ENCODE results near the gene ZNF74.

Gene ZNF74

GRCh38 chr22:20422271-20423007 is 28.5 kb downstream of the ZNF74 start (continued):
- TF ChIP-seq, protein P1, sequence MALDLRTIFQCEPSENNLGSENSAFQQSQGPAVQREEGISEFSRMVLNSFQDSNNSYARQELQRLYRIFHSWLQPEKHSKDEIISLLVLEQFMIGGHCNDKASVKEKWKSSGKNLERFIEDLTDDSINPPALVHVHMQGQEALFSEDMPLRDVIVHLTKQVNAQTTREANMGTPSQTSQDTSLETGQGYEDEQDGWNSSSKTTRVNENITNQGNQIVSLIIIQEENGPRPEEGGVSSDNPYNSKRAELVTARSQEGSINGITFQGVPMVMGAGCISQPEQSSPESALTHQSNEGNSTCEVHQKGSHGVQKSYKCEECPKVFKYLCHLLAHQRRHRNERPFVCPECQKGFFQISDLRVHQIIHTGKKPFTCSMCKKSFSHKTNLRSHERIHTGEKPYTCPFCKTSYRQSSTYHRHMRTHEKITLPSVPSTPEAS (tag by site-specific recombination; IDR thresholded peaks at IDR 0.05) = 0 out of 2 replicates have a peak, but pooled peaks have one; percentile 8
- TF ChIP-seq ZNF423 (tag by site-specific recombination; IDR thresholded peaks at IDR 0.05) (no peak), ZNF610 (tag by site-specific recombination; IDR thresholded peaks at IDR 0.05; ENCODE audit: borderline replicate concordance) (no peak), ZSCAN16 (tag by site-specific recombination; IDR thresholded peaks at IDR 0.05) (no peak), ZNF785 (tag by site-specific recombination; IDR thresholded peaks at IDR 0.05) (no peak)

- Histone ChIP-seq H3K9me3 (ENCODE audit: control insufficient read depth, insufficient read depth, low read depth, low read length) (no peaks in the 10 kb centered on the region), H3K4me3 (ENCODE audit: low read depth, low read length) (no peak overlapping the region), H3K36me3 (ENCODE audit: control insufficient read depth in 2 of 2, insufficient read depth in 1 of 2, low read length in 2 of 2) (peaks cover 0 to 39% of the 10 kb centered on the region in 2 experiments; a peak in 1 of 3 replicates), H3K4me1 (ENCODE audit: control insufficient read depth, insufficient read depth, low read length) (no peaks in the 10 kb centered on the region), H3K27ac (ENCODE audit: extremely low read depth, low read depth, low read length) (no peak overlapping the region)
- POLR2A ChIA-PET = interaction anchor here (0.8 to 1.1 kb wide), 2 partner anchors 11 to 33 kb away, joined by 3 read pairs; no protein-coding TSS in a partner anchor
- CTCF ChIA-PET = interaction anchor here (0.6 to 1.8 kb wide), 4 partner anchors 10 to 141 kb away, joined by 3 to 4 read pairs (median 3); no protein-coding TSS in a partner anchor
- 0 out of 2 replicates have a peak, but pooled peaks have one; percentile 46 for TF ChIP-seq ZIC2 (tag by site-specific recombination; IDR thresholded peaks at IDR 0.05)
- TF ChIP-seq ZNF776 (tag by site-specific recombination; IDR thresholded peaks at IDR 0.05; ENCODE audit: borderline replicate concordance) = no peak
These were observed 29.3 kb downstream of the ZNF74 start for GRCh38 chr22:20423008-20423905.

GRCh38 chr22:20423906-20424551 is 30.1 kb downstream of the ZNF74 start:
- CTCF ChIA-PET = interaction anchor here (1.1 to 1.8 kb wide), 2 partner anchors 9 to 140 kb away, joined by 3 to 4 read pairs; no protein-coding TSS in a partner anchor
- POLR2A ChIA-PET = interaction anchor here (0.8 kb wide), 1 partner anchor 32 kb away, joined by 3 read pairs; no protein-coding TSS in a partner anchor

More at GRCh38 chr22:20423906-20424551, 30.1 kb downstream of the ZNF74 start:
- Histone ChIP-seq H3K36me3 (ENCODE audit: control insufficient read depth in 2 of 2, insufficient read depth in 1 of 2, low read length in 2 of 2) (peaks cover 0 to 46% of the 10 kb centered on the region in 2 experiments; a peak in 1 of 3 replicates), H3K4me1 (ENCODE audit: control insufficient read depth, insufficient read depth, low read length) (no peaks in the 10 kb centered on the region), H3K4me3 (ENCODE audit: low read depth, low read length) (no peak overlapping the region), H3K27ac (ENCODE audit: extremely low read depth, low read depth, low read length) (no peak overlapping the region), H3K9me3 (ENCODE audit: control insufficient read depth, insufficient read depth, low read depth, low read length) (no peaks in the 10 kb centered on the region)
- TF ChIP-seq, protein P2, sequence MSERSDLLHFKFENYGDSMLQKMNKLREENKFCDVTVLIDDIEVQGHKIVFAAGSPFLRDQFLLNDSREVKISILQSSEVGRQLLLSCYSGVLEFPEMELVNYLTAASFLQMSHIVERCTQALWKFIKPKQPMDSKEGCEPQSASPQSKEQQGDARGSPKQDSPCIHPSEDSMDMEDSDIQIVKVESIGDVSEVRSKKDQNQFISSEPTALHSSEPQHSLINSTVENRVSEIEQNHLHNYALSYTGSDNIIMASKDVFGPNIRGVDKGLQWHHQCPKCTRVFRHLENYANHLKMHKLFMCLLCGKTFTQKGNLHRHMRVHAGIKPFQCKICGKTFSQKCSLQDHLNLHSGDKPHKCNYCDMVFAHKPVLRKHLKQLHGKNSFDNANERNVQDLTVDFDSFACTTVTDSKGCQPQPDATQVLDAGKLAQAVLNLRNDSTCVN (tag by site-specific recombination; optimal IDR thresholded peaks at IDR 0.05) = no peak
- TF ChIP-seq PRDM4 (tag by site-specific recombination; IDR thresholded peaks at IDR 0.05) (no peak), HIC1 (tag by site-specific recombination; IDR thresholded peaks at IDR 0.05) (no peak), ZNF138 (tag by site-specific recombination; IDR thresholded peaks at IDR 0.05; ENCODE audit: borderline replicate concordance) (no peak), ZIC2 (tag by site-specific recombination; IDR thresholded peaks at IDR 0.05) (peak; percentile 75), ZNF777 (tag by site-specific recombination; IDR thresholded peaks at IDR 0.05; ENCODE audit: borderline replicate concordance) (no peak), ZNF530 (tag by site-specific recombination; IDR thresholded peaks at IDR 0.05; ENCODE audit: low read depth) (no peak)

Data from HEK293 (cell line).